PC-3 (cell line): ENCODE data around the gene ERGIC1.

Source experiments
- CTCF ChIP-seq: fragments of 300-600 bp; sonication (generic); conservative IDR thresholded peaks from 2 replicates; pipeline ENCODE4 v1.5.1; 2017; ENCODE audit warnings: antibody characterized with exemption, low read depth, mild to moderate bottlenecking, low read length
- EZH2 ChIP-seq: fragments of 300-600 bp; sonication (generic); IDR thresholded peaks from one replicate; pipeline ENCODE4 v1.6.1; 2017; ENCODE audit warnings: antibody characterized with exemption, mild to moderate bottlenecking, low read length; ENCODE audit not compliant: unreplicated experiment
- EZH2phosphoT487 ChIP-seq: fragments of 300-600 bp; sonication (generic); IDR thresholded peaks from 2 replicates; pipeline ENCODE4 v1.6.1; 2018; ENCODE audit warnings: mild to moderate bottlenecking, antibody characterized with exemption, low read length, borderline replicate concordance

GRCh38 chr5:172953776-172954675, 120.0 kb downstream of the ERGIC1 start:
- TF ChIP-seq CTCF (no peak), EZH2 (no peak), EZH2phosphoT487 (no peak)
